HG03432 (cell line): Measurements from ENCODE around the gene SHANK1.
A peak's percentile ranks its signal among the peaks of the same experiment; 100 is the strongest.

Source experiments
- ATAC-seq: cut with Tn5 transposase; IDR thresholded peaks from one replicate; pipeline ENCODE4 v1.9.1; 2021; ENCODE audit warnings: mild to moderate bottlenecking, moderate library complexity; ENCODE audit not compliant: unreplicated experiment

SHANK1 gene

GRCh38 chr19:50693064-50693975 lies 26.3 kb downstream of the SHANK1 start:
- no peak for ATAC-seq

GRCh38 chr19:50690439-50690838 lies 29.2 kb downstream of the SHANK1 start:
- no peak for ATAC-seq

GRCh38 chr19:50688766-50689165 lies 30.8 kb downstream of the SHANK1 start:
- ATAC-seq = no peak

DNA sequence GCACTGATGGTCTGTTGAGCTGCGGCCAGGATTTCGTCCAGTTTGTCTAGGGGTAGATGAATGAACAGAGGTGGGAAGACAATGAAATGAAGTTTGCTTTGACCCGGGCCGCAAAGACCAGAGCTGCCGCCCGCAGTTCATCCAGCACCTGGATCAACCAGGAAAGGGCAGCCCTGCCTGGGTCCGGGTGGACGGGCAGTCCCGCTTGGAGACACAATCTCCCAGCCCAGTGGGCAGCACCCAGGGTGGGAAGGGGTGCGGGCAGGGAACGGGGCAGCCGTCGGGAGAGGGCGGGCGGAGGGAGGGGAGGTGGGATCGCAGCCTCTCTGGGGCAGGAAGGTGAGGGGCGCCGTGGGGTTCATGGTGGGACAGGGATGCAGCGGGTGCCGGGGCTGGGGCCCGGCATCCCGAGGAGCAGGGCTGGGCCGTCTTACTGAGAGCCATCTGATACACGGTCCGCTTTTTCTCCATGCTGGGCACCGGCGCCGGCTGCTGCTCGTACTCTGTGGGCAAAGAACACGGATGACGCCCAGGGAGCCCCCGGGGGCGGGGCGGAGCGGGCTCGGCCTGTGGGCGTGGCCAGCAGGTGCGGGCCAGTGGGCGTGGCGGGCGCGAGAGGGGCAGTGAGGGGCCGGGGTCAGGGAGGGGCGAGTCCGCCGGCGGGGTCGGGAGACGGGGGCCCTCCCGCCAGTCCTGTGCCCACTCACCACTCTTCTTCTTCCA lies 33.1 kb downstream of the SHANK1 start:
- no peak for ATAC-seq

DNA sequence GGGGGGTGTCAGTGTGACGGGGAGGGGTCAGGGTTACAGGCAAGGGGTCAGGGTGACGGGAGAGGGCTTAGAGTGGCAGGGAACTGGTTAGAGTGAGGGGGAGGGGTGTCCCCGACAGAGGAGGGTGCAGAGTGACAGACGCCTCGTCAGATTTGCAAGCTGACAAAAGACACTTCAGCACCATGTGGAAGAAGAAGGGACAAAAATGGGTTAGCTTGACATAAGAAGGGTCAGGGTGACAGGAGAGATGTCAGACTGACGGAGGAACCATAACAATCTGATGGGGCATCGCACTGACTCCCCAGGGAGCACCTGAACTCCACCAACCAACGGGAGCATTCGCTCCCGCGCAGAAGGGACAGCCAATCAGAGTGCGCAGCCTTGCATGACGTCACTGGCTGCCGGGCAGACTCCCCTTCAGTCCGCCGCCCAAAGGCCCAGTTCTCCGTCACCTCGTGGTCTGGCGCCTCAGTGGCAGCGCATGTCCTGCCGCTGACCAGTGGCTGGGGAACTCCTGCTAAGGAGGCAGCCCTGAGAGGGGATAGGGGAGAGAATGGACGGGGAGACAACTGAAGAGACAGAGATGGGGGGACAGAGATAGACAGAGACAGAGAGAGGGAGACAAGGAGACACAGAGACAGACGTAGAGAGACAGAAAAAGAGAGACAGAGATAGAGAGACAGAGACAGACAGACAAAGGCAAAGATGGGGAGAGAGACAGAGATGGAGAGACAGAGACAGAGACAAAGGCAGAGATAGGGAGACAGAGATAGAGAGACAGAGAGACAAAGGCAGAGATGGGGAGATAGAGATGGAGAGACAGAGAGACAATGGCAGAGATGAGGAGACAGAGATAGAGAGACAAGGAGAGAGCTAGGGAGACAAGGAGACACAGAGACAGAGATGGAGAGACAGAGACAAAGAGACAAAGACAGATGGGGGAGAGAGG lies 40.2 kb downstream of the SHANK1 start:
- peak; percentile 78 for ATAC-seq

DNA sequence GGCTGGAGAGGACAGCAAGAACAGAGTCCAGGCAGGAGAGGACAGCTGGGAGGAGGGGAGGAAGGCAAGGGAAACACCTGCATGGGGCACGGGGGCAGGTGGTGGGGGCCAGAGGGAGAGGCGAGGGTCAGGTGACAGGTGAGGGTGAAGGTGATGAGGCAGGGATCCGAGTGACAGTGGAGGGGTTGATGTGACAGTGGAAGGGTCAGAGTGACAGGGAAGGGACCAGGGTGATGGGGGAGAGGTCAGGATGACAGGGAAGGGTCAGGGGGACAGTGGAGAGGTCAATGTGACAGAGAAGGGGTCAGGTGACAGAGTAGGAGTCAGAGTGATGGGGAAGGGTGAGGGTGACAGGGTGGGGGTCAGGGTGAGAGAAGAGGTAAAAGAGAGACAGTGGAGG lies 41.3 kb downstream of the SHANK1 start:
- no peak for ATAC-seq

DNA sequence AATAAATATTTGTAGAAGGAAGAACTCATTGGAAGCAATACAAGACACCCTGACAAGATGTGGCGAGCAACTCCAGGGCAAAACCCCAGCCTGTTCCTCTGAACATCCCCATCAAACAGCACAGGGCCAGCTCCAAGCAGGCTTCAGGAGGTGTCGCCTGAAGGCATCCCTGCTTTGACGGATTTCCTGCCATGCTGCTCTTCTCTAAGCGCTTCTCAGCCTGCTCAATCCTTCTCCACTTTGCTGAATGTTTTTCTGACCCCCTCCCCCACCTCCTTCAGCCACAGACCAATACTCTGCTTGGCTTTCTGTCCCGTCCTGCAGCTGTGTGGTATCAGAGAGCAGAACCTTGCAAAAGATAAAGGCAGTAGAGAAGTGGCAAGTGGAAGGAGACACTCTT lies 42.0 kb downstream of the SHANK1 start:
- no peak for ATAC-seq

GRCh38 chr19:50676625-50677197 lies 42.9 kb downstream of the SHANK1 start:
- no peak for ATAC-seq

GRCh38 chr19:50673118-50673517 lies 46.5 kb downstream of the SHANK1 start:
- ATAC-seq = no peak

DNA sequence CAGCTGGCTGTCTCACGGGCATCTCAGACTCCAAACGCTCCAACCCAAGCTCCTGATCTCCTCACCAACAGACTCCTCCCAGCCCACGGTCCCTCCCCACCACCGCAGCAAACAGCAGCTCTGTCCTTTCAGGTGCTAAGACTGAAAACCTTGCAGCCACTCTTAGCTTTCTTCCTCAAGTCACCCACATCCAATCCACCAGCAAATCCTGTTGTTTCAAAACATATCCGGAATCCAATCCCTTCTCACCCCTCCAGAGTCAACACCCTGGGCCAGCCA lies 49.6 kb downstream of the SHANK1 start:
- no peak for ATAC-seq

- ATAC-seq = no peak
These were observed 50.1 kb downstream of the SHANK1 start for GRCh38 chr19:50669302-50670101.

DNA sequence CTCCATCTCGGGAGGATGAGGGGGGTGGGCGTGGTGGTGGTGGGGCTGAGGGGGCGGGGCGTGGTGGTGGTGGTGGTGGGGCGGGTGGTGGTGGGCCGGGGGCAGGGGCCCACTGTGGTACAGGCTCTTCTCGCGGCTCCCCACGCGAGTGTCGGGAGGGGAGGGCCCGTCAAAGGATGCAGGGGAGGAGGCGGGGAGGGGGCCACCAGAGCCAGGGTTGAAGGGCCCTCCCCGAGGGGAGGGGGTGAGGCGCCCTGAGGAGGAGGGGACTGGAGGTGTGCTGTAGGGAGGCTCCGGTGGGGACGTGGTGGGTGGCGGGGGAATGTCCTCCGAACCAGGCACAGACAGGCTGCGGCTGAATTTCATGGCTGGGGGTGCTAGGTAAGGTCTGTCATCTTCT lies 50.7 kb downstream of the SHANK1 start:
- no peak for ATAC-seq

- ATAC-seq = no peak
These were observed 51.2 kb downstream of the SHANK1 start for GRCh38 chr19:50668416-50668815.

DNA sequence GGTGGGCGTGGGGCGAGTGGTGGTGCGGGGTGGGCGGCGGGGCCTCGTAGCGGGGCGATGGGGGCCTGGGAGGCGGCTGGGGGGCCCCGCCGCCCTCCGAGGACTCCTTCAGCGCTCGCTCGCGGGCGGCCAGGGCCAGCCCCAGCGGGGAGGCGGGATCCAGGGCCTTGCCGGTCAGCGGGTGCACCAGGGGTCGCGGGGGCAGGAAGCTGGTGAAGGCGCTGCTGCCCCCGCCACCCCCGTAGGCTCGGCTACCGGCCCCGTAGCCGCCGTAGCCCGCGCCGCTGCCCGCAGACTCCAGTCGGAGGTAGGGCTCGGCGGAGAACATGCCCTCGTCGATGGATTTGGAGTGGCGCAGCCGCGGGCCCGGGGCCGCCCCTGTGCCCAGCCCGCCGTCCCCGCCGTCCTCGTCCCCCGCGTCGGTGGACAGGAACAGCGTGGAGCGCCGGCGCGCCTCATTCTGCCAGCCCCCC lies 51.8 kb downstream of the SHANK1 start:
- ATAC-seq = no peak

DNA sequence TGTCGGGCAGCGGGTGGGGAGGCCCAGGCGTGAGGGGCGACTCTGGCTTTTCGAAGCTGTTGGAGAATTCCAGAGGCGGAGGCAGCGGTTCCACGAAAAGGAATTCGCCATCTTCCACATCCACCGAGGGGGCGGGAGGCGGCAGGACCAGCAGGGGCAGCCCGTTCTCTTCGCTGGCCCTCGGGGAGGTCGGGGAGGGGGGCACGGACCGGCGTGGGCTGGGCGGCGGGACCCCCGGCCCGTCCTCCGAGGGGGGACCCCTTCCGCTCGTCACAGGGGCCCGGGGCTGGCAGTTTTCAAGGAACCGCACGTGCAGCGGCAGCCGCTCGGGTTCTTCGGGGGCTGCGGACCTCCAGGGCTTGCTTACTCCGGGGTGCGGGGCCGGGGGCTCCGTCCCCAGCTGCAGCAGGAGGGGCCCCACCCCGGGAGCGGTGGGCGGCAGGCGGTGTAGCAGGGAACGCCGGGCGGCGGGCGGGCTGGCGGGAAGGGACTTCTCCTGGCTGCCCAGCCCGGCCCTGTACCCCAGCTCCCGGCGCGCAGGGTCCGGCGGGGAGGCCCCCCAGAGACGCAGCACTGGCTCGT lies 52.3 kb downstream of the SHANK1 start:
- no peak for ATAC-seq

GRCh38 chr19:50666346-50667176 lies 53.0 kb downstream of the SHANK1 start:
- no peak for ATAC-seq

- ATAC-seq = no peak
These were observed 55.4 kb downstream of the SHANK1 start for GRCh38 chr19:50664204-50664603.

- ATAC-seq = no peak
These were observed 56.2 kb downstream of the SHANK1 start for GRCh38 chr19:50663482-50663790.
